Ammon's horn (tissue), 1 donor: ENCODE results near the gene TMEM229B.

Experiments used
- DNase-seq: peaks from one replicate; pipeline ENCODE4 v3.0.0-alpha.2; 2016; ENCODE audit warnings: low spot score

The TMEM229B gene

DNA sequence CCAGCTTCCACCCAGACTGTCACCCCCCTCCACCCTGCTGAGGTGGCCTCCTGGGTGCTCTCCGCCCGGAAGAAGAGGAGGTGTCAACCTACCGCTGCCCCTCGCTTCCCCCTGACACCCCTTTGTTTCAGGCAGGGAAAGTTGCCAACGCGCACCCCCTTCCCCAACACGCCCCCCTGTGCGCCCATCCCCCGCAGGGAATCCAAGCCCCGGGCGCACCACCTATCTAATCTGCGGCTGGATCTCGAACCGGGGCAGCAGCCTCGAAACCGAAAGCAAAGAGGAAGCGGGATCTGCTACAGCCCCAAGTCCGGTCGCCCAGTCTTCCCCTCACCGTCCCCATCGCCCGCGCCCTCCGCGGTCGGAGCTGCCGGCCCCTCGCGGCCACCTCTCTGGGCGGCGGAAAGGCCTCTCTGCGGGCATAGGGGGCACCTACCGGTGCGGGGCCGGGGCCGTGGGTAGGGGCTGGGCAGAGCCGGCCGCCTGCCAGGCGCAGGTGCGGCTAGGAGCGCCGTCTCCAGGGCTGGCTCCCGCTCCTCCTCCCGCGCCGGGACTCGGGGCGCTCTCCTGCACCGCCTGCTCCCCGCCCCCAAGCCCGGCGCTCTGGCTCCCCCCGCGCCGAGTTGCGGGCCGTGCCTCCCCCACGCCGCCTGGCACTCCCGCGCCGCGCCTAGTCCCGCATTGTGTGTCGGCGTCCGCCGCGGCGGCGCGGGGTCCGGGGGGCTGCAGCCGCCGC, 26.3 kb upstream of the TMEM229B start:
- peak; percentile 49 for DNase-seq

DNA sequence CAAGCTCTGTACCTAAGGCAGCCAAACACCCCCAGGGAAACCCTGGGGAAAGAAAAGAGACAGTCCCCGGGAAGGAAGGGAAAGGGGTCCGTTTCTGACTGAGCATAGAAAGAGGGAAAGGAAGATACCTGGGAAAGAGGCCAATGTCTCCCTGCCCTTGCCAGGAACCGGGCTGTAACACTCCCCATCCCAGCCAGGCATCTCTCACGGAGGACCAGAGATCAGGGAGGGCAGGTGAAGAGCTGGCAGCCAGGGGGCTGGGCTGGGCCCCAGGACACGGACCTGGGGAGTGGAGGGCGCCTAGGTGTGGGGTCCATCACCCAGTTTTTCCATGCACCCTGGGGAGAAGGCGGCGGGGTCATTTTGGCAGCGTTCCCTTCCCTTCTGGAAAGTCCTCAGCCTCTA, 25.7 kb upstream of the TMEM229B start:
- no peak for DNase-seq

GRCh38 chr14:67513631-67514108, 25.1 kb upstream of the TMEM229B start:
- DNase-seq: no peak

DNA sequence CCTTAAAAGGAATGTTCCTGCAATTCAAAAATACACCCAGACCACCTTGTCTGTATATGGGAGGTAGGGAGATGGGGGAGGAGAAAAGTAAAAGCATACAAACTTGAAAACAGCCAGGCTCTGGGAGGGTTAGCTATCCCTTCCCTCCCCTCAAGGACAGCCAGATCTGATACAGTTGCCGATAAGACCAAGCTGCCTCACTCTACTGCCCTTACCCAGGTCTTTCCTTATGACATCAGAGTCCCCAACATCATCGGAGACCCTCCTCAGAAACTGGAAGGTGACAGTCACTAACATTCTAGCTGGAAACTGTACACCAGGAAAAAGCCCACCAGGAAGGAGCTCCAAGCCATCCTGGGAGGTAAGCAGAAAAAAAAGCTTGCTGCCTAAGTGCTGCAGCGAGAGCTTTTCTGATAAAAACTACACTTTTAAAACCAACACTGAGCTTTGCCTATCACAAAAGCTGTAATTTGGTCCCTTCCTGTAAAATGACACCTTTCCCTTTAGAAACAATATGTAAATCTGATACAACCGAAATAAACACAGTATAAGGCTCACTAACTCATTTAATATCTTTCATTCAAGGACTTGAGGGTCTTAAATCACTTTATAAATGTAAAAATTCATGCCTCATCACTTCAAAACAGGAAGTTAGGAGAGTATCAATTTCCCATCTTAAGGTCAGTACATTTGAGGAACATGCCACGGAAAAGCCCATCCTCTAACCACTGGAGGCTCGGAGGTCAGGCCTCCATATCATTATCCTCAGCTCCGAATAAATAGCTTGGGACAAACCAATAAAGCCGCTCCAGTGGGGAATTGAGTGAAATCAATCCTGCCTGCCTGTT, 24.2 kb upstream of the TMEM229B start:
- no peak for DNase-seq

GRCh38 chr14:67510836-67511235, 22.3 kb upstream of the TMEM229B start:
- DNase-seq: no peak

DNA sequence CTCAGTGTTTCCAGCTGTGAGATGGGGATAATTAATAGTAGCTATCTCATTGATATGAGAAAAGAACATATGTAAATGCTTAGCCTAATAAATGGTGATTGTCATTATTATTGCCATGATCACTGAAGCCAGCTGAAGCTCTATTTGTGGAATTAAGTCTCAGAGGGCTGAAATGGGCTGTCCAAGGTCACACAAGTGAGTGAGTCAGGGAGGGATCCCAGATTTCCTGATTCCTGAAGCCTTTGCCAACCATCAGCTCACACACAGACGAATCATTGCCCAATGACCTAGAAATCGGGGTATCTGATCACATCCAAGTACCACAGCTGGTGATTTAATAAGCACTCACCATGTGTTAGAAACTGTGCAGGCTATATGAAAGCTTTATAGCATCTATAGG, 21.6 kb upstream of the TMEM229B start:
- DNase-seq: no peak

DNA sequence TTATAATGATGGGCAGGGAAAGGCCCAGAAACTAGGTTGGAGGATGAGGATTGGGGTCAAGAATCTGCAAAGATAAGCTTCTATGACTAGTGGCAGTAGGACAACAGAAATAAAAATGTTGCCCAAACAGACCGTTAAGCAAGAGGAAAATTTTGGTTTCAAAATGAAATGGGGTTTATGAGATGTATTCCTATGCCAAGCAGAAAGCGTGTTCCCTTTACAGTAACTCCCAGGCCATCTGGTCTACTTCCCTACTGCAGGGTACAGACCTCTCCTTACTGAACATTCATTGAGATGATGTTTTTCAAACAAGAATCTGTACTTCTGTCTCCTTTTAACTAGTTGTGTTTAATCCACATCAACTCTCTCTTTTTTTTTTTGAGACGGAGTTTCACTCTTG, 20.4 kb upstream of the TMEM229B start:
- DNase-seq: no peak

- DNase-seq: no peak
These were observed 16.7 kb upstream of the TMEM229B start for GRCh38 chr14:67505254-67505653.

- no peak for DNase-seq
These were observed 14.8 kb upstream of the TMEM229B start for GRCh38 chr14:67503331-67503730.

GRCh38 chr14:67502867-67503266, 14.3 kb upstream of the TMEM229B start:
- DNase-seq: no peak

DNA sequence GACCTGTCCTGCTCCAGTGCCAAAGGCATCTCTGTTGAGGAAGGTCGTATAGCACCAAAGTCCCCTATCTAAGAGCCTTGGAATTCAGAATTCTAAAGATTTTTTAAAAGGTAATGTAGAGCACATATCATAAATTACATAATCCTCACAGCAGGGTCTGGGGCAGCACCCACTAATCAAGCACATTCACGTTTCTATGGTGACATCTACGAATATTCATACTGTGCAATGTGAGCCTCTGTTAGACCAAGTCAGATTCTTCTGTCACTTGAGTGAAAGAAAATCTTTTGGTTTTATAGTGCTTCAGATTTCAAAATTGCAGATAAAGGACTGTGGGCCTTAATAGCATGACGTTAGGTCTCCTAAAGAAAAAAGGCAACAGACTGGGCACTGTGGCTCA, 13.1 kb upstream of the TMEM229B start:
- DNase-seq: no peak

DNA sequence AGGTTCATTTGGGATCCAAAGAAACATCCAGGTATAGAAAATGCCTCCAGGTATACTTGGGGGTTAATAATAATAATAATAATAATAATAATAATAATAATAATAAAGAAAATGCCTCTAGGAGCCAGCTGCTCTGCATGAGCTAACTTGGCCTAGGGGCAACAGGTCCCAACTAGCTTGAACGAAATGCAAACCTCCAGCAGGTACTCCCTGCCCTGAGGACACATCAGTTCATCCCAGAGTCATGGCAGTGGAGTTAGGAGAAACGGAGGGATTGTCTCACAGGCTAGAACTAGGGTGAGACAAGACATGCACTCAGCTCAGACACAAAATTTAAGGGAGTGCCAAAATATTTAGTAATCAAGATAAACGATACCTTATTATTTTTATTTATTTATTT, 12.5 kb upstream of the TMEM229B start:
- DNase-seq: no peak

DNA sequence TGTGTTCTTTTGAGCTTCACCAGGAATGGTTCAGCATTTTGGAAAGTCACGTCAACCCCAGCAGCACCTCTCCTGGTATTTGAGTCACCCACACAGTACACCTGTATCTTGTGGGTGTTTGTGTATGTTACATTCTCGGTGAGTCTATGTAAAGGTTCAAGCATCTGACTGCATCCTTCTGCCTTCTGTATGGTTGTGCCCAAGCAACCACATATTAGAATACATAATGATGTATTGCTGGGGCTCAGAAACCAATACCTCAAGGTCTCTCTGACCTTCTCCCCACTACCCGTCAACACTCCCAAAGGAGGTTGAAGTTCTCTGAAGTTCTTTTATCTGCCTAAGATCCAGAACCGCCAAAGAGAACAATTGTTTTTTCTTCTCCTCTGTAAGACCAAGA, 9.2 kb upstream of the TMEM229B start:
- no peak for DNase-seq

GRCh38 chr14:67497216-67497615, 8.7 kb upstream of the TMEM229B start:
- no peak for DNase-seq

DNA sequence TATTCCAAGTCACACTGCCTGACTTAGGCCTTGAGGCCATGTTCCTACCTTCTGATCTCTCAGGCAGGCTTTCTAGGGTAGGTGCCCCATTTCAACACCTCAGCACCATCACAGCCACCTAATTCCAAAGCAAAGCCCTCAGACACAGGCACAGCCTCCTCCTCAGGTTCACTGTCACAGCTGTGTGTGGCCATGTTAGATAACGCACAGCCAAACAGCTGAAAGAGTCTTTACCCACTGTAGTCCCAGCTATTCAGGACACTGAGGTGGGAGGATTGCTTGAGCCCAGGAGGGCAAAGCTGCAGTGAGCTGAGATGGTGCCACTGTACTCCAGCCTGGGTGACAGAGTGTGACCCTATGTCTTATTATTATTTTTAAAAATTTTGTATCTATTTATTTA, 7.3 kb upstream of the TMEM229B start:
- DNase-seq: no peak

GRCh38 chr14:67493092-67493717, 4.7 kb upstream of the TMEM229B start:
- no peak for DNase-seq

- no peak for DNase-seq
These were observed 4.0 kb upstream of the TMEM229B start for GRCh38 chr14:67492538-67492937.

DNA sequence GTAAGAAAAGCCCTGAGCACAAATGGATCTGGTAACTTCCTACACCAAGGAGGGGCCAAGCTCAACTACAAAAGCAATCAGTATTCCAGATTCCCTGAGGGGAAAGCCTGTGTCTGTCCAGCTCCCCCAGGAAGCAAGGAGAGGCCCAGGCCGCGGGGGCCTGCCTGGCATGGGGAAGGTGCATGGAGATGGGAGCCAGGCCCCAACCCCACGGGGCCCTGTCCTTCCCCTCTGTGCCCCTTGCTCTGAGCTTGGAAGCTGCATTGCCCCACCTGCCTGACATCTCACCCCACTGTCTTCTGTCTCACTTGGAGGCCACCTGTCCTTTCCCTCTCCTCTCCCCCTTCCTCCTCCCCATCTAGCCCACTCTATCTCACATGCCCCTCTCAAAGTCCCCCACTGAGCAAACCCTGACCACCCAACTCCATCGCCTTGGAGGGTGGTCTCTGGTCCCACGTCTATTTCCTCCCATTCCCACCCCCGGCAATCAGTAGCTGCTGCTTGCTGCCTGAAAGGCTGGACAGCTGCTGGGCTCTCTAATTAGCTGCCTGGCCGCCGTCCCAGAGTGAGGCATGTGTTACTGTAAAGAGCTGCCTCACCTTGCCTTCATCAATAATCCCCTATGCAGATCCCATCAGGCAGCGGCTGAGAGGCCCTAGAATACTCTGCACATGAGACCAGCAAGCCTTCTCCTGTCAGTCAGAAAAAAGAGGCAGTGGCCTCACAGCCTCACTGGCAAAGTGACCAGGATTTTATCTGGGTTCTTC, 3.4 kb upstream of the TMEM229B start:
- DNase-seq: no peak

DNA sequence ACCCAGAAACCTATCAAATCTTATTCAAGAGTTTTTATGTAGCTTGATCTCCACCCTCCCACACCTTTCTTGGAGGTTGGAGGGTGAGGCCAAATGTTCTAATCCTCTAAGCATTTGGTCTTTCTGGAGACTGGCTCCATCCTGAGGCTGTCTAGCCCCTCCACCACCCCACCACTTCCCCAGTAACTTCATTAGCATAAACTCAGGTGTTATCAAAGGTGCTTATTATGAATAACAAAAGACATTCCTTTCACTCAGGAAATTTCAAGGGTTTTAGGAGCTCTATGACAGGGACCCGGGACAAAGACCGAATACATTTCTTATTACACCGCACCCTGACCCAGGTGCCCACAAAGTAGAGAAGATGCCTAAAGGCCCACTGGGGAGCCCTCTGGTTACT, 2.8 kb upstream of the TMEM229B start:
- DNase-seq: no peak

DNA sequence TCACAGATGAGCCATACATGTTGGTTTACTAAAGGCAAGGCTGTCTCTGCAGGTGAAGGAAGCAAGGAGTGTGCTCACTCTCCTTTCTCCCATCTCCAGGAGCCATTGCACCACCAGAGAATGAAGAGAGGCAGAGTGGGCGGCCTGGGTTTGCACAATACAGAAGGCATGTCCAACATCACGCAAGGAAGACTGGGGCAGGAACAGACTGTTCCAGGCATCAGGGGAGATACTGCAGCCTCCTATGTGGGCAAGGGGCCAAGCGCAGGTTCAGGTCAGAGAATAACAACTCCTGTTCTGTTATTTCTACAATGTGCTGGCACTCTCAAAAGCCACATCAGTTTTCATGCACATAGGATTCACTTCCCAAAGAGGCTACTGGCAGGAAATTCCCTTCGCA, 1.7 kb upstream of the TMEM229B start:
- no peak for DNase-seq

DNA sequence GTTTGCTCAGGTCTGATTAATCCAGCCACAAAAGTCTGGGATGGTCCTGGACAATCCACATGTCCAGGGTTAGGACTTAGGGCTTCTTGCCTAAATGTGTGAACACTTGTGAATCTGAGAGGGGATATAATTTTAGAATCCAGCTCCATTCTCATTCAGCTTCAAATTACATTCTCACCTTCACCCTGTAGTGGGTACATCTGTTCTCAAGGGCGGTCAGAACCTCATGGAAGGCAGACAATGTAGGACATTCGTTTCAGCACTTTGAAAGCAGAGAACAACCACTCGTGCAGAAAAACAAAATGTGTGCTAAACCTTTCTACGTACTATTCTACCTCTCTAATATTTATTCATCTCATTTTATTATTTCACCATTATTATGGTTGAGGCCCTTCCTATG, 1.2 kb downstream of the TMEM229B start:
- no peak for DNase-seq

GRCh38 chr14:67486890-67487289, 1.6 kb downstream of the TMEM229B start:
- no peak for DNase-seq
